HCT116 (cell line): Measurements from ENCODE around the gene CCL20.

Experiments
- CEBPB ChIP-seq: IDR thresholded peaks from 2 replicates; pipeline ENCODE4 v1.6.1; 2012; ENCODE audit warnings: low read depth
- EZH2 ChIP-seq: fragments of 200-600 bp; sonication (generic); IDR thresholded peaks from 2 replicates; pipeline ENCODE4 v1.6.1; 2017; ENCODE audit warnings: antibody characterized with exemption, mixed run types
- JUND ChIP-seq: IDR thresholded peaks from 2 replicates; pipeline ENCODE4 v1.6.1; 2012
- POLR2A ChIP-seq: IDR thresholded peaks from 2 replicates; pipeline ENCODE4 v1.7.0; 2011; ENCODE audit warnings: borderline replicate concordance; ENCODE audit not compliant: insufficient read depth, insufficient read length; ENCODE audit errors: extremely low read depth
- POLR2AphosphoS5 ChIP-seq: IDR thresholded peaks from 2 replicates; pipeline ENCODE4 v1.6.1; 2011; ENCODE audit warnings: mild to moderate bottlenecking, low read depth, low read length, moderate library complexity
- RAD21 ChIP-seq: IDR thresholded peaks from 2 replicates; pipeline ENCODE4 v1.6.1; 2012; ENCODE audit warnings: low read depth, mild to moderate bottlenecking
- YY1 ChIP-seq: IDR thresholded peaks from 2 replicates; pipeline ENCODE4 v1.6.1; 2011; ENCODE audit warnings: low read length, low read depth, moderate library complexity, mild to moderate bottlenecking; ENCODE audit not compliant: insufficient replicate concordance; ENCODE audit errors: extremely low read depth
- TF ChIP-seq, protein P1 (sequence below), 3 experiments: fragments of 200-600 bp in 1 of 3; sonication (generic) in 1 of 3; IDR thresholded peaks in 2 of 3; conservative IDR thresholded peaks in 1 of 3; 2 replicates each; pipeline ENCODE4 v1.5.1; 2012 to 2017; ENCODE audit warnings: low read depth in 2 of 3, low read length in 2 of 3, antibody characterized with exemption in 1 of 3, borderline replicate concordance in 1 of 3, control low read depth in 1 of 3, mild to moderate bottlenecking in 1 of 3, mixed read lengths in 1 of 3, mixed run types in 1 of 3, moderate library complexity in 1 of 3; ENCODE audit not compliant: insufficient read depth in 1 of 3
- TF ChIP-seq, protein P2 (sequence below): IDR thresholded peaks from 2 replicates; pipeline ENCODE4 v1.6.1; 2011; ENCODE audit warnings: mild to moderate bottlenecking, low read length, moderate library complexity; ENCODE audit not compliant: insufficient replicate concordance; ENCODE audit errors: extremely low read depth
- TF ChIP-seq, protein P3 (sequence below): IDR thresholded peaks from 2 replicates; pipeline ENCODE4 v1.6.1; 2012; ENCODE audit warnings: low read depth

DNA sequence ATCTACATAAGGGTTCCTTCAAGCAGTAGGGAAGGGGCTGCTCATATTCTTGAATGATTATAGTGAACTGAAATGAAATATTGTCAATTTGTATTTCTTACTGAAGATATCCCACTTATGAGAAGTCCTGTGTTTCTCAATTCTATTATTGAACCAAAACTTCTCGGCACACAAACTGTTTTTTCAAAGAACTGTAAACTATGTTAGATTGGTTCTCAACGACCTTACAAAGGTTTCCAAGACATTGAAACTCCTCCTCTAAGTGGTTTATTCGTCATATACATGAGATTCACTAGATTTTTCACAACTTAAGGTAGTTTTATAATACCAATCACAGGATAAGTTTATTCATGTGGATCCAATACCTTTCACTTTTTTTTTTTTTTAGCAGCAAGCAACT lies 1.4 kb downstream of the CCL20 start:
- TF ChIP-seq, protein P1, sequence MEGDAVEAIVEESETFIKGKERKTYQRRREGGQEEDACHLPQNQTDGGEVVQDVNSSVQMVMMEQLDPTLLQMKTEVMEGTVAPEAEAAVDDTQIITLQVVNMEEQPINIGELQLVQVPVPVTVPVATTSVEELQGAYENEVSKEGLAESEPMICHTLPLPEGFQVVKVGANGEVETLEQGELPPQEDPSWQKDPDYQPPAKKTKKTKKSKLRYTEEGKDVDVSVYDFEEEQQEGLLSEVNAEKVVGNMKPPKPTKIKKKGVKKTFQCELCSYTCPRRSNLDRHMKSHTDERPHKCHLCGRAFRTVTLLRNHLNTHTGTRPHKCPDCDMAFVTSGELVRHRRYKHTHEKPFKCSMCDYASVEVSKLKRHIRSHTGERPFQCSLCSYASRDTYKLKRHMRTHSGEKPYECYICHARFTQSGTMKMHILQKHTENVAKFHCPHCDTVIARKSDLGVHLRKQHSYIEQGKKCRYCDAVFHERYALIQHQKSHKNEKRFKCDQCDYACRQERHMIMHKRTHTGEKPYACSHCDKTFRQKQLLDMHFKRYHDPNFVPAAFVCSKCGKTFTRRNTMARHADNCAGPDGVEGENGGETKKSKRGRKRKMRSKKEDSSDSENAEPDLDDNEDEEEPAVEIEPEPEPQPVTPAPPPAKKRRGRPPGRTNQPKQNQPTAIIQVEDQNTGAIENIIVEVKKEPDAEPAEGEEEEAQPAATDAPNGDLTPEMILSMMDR (IDR thresholded peaks at IDR 0.05 in 2 of 3, conservative IDR thresholded peaks at IDR 0.05 in 1 of 3; ENCODE audit: borderline replicate concordance in 1 of 3, insufficient read depth in 1 of 3, low read depth in 2 of 3, low read length in 2 of 3) = no peak
- no peak for TF ChIP-seq EZH2
- no peak for TF ChIP-seq RAD21
- no peak for TF ChIP-seq CEBPB
- TF ChIP-seq, protein P2, sequence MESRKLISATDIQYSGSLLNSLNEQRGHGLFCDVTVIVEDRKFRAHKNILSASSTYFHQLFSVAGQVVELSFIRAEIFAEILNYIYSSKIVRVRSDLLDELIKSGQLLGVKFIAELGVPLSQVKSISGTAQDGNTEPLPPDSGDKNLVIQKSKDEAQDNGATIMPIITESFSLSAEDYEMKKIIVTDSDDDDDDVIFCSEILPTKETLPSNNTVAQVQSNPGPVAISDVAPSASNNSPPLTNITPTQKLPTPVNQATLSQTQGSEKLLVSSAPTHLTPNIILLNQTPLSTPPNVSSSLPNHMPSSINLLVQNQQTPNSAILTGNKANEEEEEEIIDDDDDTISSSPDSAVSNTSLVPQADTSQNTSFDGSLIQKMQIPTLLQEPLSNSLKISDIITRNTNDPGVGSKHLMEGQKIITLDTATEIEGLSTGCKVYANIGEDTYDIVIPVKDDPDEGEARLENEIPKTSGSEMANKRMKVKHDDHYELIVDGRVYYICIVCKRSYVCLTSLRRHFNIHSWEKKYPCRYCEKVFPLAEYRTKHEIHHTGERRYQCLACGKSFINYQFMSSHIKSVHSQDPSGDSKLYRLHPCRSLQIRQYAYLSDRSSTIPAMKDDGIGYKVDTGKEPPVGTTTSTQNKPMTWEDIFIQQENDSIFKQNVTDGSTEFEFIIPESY = no peak
- TF ChIP-seq JUND = no peak
- TF ChIP-seq, protein P3, sequence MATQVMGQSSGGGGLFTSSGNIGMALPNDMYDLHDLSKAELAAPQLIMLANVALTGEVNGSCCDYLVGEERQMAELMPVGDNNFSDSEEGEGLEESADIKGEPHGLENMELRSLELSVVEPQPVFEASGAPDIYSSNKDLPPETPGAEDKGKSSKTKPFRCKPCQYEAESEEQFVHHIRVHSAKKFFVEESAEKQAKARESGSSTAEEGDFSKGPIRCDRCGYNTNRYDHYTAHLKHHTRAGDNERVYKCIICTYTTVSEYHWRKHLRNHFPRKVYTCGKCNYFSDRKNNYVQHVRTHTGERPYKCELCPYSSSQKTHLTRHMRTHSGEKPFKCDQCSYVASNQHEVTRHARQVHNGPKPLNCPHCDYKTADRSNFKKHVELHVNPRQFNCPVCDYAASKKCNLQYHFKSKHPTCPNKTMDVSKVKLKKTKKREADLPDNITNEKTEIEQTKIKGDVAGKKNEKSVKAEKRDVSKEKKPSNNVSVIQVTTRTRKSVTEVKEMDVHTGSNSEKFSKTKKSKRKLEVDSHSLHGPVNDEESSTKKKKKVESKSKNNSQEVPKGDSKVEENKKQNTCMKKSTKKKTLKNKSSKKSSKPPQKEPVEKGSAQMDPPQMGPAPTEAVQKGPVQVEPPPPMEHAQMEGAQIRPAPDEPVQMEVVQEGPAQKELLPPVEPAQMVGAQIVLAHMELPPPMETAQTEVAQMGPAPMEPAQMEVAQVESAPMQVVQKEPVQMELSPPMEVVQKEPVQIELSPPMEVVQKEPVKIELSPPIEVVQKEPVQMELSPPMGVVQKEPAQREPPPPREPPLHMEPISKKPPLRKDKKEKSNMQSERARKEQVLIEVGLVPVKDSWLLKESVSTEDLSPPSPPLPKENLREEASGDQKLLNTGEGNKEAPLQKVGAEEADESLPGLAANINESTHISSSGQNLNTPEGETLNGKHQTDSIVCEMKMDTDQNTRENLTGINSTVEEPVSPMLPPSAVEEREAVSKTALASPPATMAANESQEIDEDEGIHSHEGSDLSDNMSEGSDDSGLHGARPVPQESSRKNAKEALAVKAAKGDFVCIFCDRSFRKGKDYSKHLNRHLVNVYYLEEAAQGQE = no peak
- no peak for TF ChIP-seq POLR2A
- TF ChIP-seq YY1 = no peak
- TF ChIP-seq POLR2AphosphoS5 = no peak
